AG10803 (cell line): Measurements from ENCODE around the gene GPR108.
A peak's percentile ranks its signal among the peaks of the same experiment; 100 is the strongest.
"Not testable (repeated sequence)": the region's sequence is repeated elsewhere in the genome, so short reads cannot be mapped to it uniquely, and the experiment has no call there.

Experiments
- DNase-seq: peaks from one replicate; pipeline ENCODE4 v3.0.0; 2010; ENCODE audit warnings: low read depth
- H3K4me3 ChIP-seq: 2 replicates; pipeline ENCODE4 v1.5.1; 2011; ENCODE audit warnings: mild to moderate bottlenecking, low read length, control low read depth
- TF ChIP-seq, protein P1 (sequence below): conservative IDR thresholded peaks from 2 replicates; pipeline ENCODE4 v1.5.1; 2011; ENCODE audit warnings: mild to moderate bottlenecking, low read length, control low read depth, inconsistent platforms

Gene GPR108

DNA sequence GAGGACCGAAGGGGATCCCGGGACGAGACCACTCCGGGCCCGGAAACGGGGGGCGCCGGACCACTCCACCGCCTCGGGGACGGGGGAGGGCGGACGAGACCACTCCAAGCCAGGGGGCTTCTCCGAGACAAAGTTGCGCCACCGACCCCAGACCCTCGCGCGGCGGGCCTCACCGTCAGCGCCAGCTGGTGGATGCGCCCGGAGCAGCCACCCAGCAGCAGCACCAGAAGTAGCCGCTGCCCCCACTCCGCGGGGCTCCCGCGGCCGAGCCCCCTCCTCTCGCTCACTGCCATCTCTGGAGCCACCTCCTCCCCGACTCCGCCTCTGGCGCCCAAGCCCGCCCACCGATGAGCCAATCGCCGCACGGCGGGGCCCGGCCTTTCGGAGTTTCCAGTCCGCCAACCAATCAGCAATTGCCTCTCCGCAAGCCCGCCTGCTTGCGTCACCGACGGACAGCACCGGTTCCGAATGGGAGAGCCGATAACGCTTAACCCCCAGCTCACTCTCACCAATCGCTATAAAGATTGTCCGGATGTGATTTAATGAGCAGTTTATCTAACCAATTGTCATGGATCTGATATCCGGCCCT, at the start of gene GPR108:
GPR108 (minus strand) TSS at position 297 of the 589 bp plus-strand sequence; CDS start at position 293, 4 bp downstream.
- H3K4me3 ChIP-seq, result peak within 1 kb of the TSS; percentile 64
- TF ChIP-seq, protein P1, sequence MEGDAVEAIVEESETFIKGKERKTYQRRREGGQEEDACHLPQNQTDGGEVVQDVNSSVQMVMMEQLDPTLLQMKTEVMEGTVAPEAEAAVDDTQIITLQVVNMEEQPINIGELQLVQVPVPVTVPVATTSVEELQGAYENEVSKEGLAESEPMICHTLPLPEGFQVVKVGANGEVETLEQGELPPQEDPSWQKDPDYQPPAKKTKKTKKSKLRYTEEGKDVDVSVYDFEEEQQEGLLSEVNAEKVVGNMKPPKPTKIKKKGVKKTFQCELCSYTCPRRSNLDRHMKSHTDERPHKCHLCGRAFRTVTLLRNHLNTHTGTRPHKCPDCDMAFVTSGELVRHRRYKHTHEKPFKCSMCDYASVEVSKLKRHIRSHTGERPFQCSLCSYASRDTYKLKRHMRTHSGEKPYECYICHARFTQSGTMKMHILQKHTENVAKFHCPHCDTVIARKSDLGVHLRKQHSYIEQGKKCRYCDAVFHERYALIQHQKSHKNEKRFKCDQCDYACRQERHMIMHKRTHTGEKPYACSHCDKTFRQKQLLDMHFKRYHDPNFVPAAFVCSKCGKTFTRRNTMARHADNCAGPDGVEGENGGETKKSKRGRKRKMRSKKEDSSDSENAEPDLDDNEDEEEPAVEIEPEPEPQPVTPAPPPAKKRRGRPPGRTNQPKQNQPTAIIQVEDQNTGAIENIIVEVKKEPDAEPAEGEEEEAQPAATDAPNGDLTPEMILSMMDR, result no peak
- DNase-seq, result peak; percentile 100

DNA sequence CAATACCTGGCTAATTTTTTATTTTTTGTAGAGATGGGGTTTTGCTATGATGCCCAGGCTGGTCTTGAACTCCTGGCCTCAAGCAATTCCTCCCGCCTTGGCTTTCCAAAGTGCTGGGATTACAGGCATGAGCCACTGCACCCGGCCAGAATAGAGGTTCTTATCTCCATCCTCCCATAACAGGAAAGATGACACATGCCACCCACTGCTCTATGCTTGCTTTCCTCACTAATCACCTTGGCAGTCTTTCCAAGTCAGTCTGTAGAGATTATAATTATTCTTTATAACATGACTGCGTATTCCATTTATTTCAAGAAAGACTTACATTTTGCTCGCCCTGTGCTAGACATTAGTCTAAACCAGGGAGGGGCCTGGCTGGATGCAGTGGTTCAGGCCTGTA, 41.8 kb upstream of the GPR108 start:
- DNase-seq, result no peak
- TF ChIP-seq, protein P1, result no peak
- no peak overlapping the region for H3K4me3 ChIP-seq

DNA sequence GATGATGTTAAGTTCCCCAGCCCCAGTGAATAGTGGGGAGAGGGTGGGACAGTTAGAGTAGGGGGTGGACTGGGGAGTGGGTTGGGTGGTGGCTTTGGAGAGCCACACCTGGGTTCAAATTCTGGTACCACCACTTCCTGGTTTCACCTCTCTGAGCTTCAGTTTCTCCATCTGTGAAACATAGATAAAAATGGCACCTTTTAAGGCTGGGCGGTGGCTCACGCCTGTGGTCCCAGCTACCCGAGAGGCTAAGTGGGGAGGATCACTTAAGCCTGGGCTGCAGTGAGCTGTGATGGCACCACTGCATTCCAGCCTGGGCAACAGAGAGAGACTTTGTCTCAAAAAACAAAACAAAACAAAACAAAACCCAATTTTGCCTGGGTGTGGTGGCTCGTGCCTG, 41.0 kb upstream of the GPR108 start:
- no peak overlapping the region for H3K4me3 ChIP-seq
- no peak for DNase-seq
- TF ChIP-seq, protein P1, result no peak

DNA sequence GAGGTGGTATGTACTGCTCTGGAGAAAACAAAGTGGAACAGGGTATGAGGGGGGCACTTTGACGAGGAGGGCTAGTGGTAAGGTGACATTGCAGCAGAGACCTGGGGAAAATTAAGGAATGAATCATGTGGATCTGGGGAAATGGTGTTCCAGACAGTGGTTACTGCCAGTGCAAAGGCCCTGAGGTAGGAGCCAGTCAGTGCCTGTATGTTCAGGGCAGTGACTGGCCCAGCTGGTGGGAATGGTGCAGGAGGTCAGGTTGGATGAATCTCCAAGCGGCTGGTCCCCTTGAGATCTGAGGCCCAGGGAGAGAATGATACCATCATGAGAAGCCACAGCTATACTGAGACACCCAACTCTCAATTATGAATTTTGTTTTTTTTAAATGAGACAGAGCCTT, 40.1 kb upstream of the GPR108 start:
- no peak for DNase-seq
- TF ChIP-seq, protein P1, result no peak
- no peak overlapping the region for H3K4me3 ChIP-seq

DNA sequence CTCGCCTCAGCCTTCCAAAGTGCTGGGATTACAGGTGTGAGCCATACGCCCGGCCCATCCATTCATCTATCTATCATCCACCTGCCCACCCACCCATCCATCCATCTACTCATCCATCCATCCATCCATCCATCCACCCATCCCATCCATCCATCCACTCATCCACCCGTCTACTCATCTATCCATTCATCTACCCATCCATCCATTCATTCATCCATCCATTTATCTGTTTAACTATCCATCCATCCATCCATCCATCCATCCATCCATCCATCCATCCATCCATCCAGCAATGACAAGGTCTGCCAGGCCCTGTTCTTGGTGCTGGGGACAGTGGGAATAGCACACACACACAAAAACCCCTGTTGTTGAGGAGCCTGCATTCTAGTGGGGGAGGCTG, 39.6 kb upstream of the GPR108 start:
- H3K4me3 ChIP-seq, result no peak overlapping the region
- TF ChIP-seq, protein P1, result no peak
- DNase-seq, result no peak

DNA sequence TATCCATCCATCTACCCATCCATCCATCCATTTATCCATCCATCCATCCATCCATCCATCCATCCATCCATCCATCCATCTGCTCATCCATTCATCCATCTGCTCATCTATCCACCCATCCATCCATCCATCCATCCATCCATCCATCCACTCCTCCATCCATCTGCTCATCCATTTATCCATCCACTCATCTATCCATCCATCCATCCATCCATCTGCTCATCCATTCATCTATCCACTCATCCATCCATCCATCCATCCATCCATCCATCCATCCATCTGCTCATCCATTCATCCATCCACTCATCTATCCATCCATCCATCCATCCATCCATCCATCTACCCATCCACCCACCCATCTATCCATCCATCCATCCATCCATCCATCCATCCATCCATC, 38.7 kb upstream of the GPR108 start:
- DNase-seq, H3K4me3 ChIP-seq: not testable (repeated sequence)

DNA sequence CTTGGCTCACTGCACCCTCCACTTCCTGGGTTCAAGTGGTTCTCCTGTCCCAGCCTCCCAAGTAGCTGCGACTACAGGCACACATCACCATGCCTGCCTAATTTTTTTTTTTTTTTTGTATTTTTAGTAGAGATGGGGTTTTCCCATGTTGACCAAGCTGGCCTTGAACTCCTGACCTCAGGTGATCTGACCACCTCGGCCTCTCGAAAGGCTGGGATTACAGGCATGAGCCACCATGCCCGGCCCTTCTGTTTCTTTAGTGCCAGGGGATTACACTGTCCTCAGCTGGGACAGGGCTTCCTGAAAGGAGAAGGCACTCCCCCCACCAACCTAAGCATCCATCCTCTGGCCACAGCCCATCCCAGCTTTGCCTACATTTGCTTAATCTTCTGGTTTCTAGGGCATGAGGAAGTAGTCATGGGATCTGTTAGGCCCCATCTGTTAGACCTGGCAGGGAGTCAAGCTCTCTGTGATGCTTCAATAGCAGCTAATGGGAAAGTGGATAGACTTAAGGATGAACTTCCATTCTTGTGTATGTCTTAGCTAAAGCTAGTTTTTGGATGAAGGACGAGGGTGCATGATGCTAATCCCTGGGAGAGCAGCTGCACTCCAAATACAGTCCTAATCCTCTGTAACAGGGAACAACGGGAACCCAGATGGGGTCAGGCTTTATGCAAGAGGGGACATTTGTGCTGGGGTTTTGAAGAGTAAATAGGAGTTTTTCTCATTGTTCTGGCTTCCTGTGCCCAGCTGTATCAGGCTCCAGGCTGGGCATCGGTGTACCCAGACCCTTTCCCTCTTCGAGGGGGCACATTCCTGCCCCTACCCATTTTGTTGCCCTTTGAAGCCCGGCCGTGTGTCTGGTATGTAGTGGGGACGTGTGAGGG, 37.7 kb upstream of the GPR108 start:
- DNase-seq, result peak; percentile 25
- no peak overlapping the region for H3K4me3 ChIP-seq

More for the DNA sequence above, 37.7 kb upstream of the GPR108 start:
- TF ChIP-seq, protein P1, result no peak
